ENCODE data around the gene EYA4. TPM values are rescaled to one million over a fixed set of nuclear protein-coding genes. Genes with fewer than 3 reads are reported as not detected.
A peak's percentile ranks its signal among the peaks of the same experiment; 100 is the strongest.

The EYA4 gene
- total and polyA plus RNA-seq, 2 of the 4 experiments (the other 2 are of a cell fraction), result 5.7 to 11.1 TPM

GRCh38 chr6:133568970-133569889, 328.1 kb downstream of the EYA4 start (continued):
- no peak for TF ChIP-seq RFX5 (IDR thresholded peaks at IDR 0.05; ENCODE audit: low read depth, low read length)
- peak; percentile 99 for TF ChIP-seq SMC3 (IDR thresholded peaks at IDR 0.05; ENCODE audit: low read depth, low read length)
- no peak for TF ChIP-seq MXI1 (IDR thresholded peaks at IDR 0.05; ENCODE audit: borderline replicate concordance, low read depth, low read length)
- TF ChIP-seq NFE2L2 (IDR thresholded peaks at IDR 0.05; ENCODE audit: low read depth, low read length), result peak; percentile 78

- H2BK120ac ChIP-seq (ENCODE audit: low read depth, low read length), result peak overlapping the region; percentile 60
- intact Hi-C loops (cut with micrococcal nuclease) (no loop called here), dilution Hi-C loops (cut with HindIII; ENCODE audit: low sequenced_read_pairs, unreplicated experiment) (no loop called here), in situ Hi-C loops (cut with MboI; ENCODE audit: low sequenced_read_pairs) (no loop called here)
- no peak overlapping the region for H3K4me3 ChIP-seq (ENCODE audit: insufficient read depth, low read depth, low read length)
- ATAC-seq (ENCODE audit: low read depth) (no peak), DNase-seq (no peak)
- peaks cover 16% of the 10 kb centered on the region for H3K4me1 ChIP-seq (ENCODE audit: control insufficient read depth, insufficient read depth, low read length)
- no CpG with 5 or more reads among the region's 3 CpGs for WGBS, 2 experiments (ENCODE audit: extremely low coverage in 2 of 2, insufficient read length in 1 of 2)
- CTCF ChIA-PET, result no interaction called here
- POLR2A ChIA-PET (ENCODE audit: unreplicated experiment), result no interaction called here
- peak overlapping the region; percentile 58 for H2BK20ac ChIP-seq (ENCODE audit: low read depth, low read length)
- H3K18ac ChIP-seq (ENCODE audit: low read depth, low read length), result peak overlapping the region; percentile 94
- no peaks in the 10 kb centered on the region for H3K9me3 ChIP-seq (ENCODE audit: control insufficient read depth, insufficient read depth, low read length)
- H3K23ac ChIP-seq (ENCODE audit: low read depth, low read length), result no peak overlapping the region
- H2BK5ac ChIP-seq (ENCODE audit: low read depth, low read length, poor library complexity, severe bottlenecking), result peak overlapping the region; percentile 50
- BruUV-seq (replicated peaks), result no TSS peak
- H4K91ac ChIP-seq (ENCODE audit: insufficient read depth, low read depth, low read length), result peak overlapping the region; percentile 35
- no peak overlapping the region for H2AK9ac ChIP-seq (replicated peaks; ENCODE audit: low read depth, low read length, poor library complexity)
- no peaks in the 10 kb centered on the region; the same call in 1 of the 2 replicates for H3K36me3 ChIP-seq (ENCODE audit: control insufficient read depth, insufficient read depth, low read length)
- H3K27ac ChIP-seq (ENCODE audit: insufficient read depth, low read length), result 0 out of 2 replicates have a peak overlapping the region, but pooled peaks have one; percentile 26
- H3K27me3 ChIP-seq (ENCODE audit: control insufficient read depth, insufficient read depth, low read length), result no peaks in the 10 kb centered on the region
- no peaks in the 10 kb centered on the region for H3K79me1 ChIP-seq (ENCODE audit: low read depth in 1 of 2, low read length in 2 of 2)
- TF ChIP-seq CHD1 (IDR thresholded peaks at IDR 0.05; ENCODE audit: low read depth, low read length), result no peak
- TF ChIP-seq MAZ (IDR thresholded peaks at IDR 0.05; ENCODE audit: borderline replicate concordance, low read depth, low read length), result no peak
- TF ChIP-seq MXI1 (IDR thresholded peaks at IDR 0.05; ENCODE audit: borderline replicate concordance, low read depth, low read length), result no peak
- no peak for TF ChIP-seq RAD21 (IDR thresholded peaks at IDR 0.05; ENCODE audit: low read length)
- no peak for TF ChIP-seq SMC3 (IDR thresholded peaks at IDR 0.05; ENCODE audit: low read depth, low read length)
- TF ChIP-seq CTCF (conservative IDR thresholded peaks at IDR 0.05; ENCODE audit: low read depth, low read length), result no peak
- no peak for TF ChIP-seq ELK1 (IDR thresholded peaks at IDR 0.05; ENCODE audit: borderline replicate concordance, low read depth, low read length)
- no peak for TF ChIP-seq CEBPB (IDR thresholded peaks at IDR 0.05; ENCODE audit: low read depth, low read length)
- H2AFZ ChIP-seq (replicated peaks; ENCODE audit: low read length, poor library complexity), result no peak overlapping the region
- H2BK15ac ChIP-seq (ENCODE audit: low read depth, low read length), result peak overlapping the region; percentile 89
- H3K4me2 ChIP-seq (ENCODE audit: low read depth, low read length), result no peak overlapping the region
- H3K56ac ChIP-seq (ENCODE audit: extremely low read depth, insufficient read depth, low read length), result no peak overlapping the region
- H4K5ac ChIP-seq (ENCODE audit: low read depth, low read length), result peak overlapping the region; percentile 85
- peak overlapping the region; percentile 81 for H2AK5ac ChIP-seq (ENCODE audit: low read depth, low read length)
- H4K8ac ChIP-seq (ENCODE audit: low read depth in 2 of 2, low read length in 2 of 2), result peak overlapping the region; percentile 46 to 85; a peak in 3 of 4 replicates
- no peaks in the 10 kb centered on the region for H3K9me1 ChIP-seq (ENCODE audit: insufficient read depth, low read length)
- peak overlapping the region; percentile 19 for H3K4ac ChIP-seq (ENCODE audit: low read depth, low read length)
- no peak overlapping the region; the same call in 1 of the 2 replicates for H3K9ac ChIP-seq (ENCODE audit: low read depth, low read length)
- no peaks in the 10 kb centered on the region for H4K20me1 ChIP-seq (ENCODE audit: insufficient read depth, low read length)
- 0 out of 2 replicates have a peak overlapping the region, but pooled peaks have one; percentile 26 for H3K14ac ChIP-seq (replicated peaks; ENCODE audit: low read depth, low read length)
Observed at GRCh38 chr6:133571681-133572080, 330.5 kb downstream of the EYA4 start.

Measured in IMR-90 (cell line).